Heart left ventricle (tissue), 16 donors: Measurements from ENCODE around the gene FLVCR2. TPM values are rescaled to one million over a fixed set of nuclear protein-coding genes. Genes with fewer than 3 reads are reported as not detected.
A peak's percentile ranks its signal among the peaks of the same experiment; 100 is the strongest.

Experiments
- ATAC-seq, 4 donors: fragments of 200-7000 bp; cut with Tn5 transposase; one replicate each; pipeline ENCODE4 v1.9.1; 2020 to 2022; ENCODE audit warnings: moderate library complexity in 4 of 4, mild to moderate bottlenecking in 3 of 4, moderate number of reproducible peaks in 1 of 4
- DNase-seq, 5 donors: peaks; one replicate each; pipeline ENCODE4 v3.0.0-alpha.2; 2020
- H3K27ac ChIP-seq, 12 donors: fragments of 200-600 bp; sonication (generic) in 4 of 12; one replicate each; pipeline versions ENCODE4 v1.5.0 to v1.8.0; 2016 to 2022; ENCODE audit warnings: mild to moderate bottlenecking in 2 of 12
- H3K27me3 ChIP-seq, 9 donors: fragments of 200-600 bp; sonication (generic) in 2 of 9; one replicate each; pipeline versions ENCODE4 v1.5.1 to v1.8.0; 2016 to 2022; ENCODE audit warnings: mild to moderate bottlenecking in 3 of 9
- H3K36me3 ChIP-seq, 9 donors: fragments of 200-600 bp; sonication (generic) in 2 of 9; one replicate each; pipeline versions ENCODE4 v1.5.0 to v1.8.0; 2018 to 2022; ENCODE audit warnings: mild to moderate bottlenecking in 2 of 9
- H3K4me1 ChIP-seq, 12 donors: fragments of 200-600 bp; sonication (generic) in 4 of 12; one replicate each; pipeline versions ENCODE4 v1.5.0 to v1.8.0; 2016 to 2022; ENCODE audit warnings: mild to moderate bottlenecking in 3 of 12
- H3K4me3 ChIP-seq, 12 donors: fragments of 200-600 bp; sonication (generic) in 4 of 12; one replicate each; pipeline versions ENCODE4 v1.5.0 to v1.8.0; 2017 to 2022; ENCODE audit warnings: mild to moderate bottlenecking in 9 of 12, moderate library complexity in 4 of 12
- H3K9me3 ChIP-seq, 12 donors: fragments of 200-600 bp; sonication (generic) in 4 of 12; one replicate each; pipeline versions ENCODE4 v1.5.0 to v1.8.0; 2016 to 2022; ENCODE audit warnings: mild to moderate bottlenecking in 1 of 12
- POLR2A ChIP-seq, 2 donors: fragments of 450-650 bp; IDR thresholded peaks; one replicate each; pipeline ENCODE4 v1.6.1; 2017; ENCODE audit warnings: antibody characterized with exemption in 2 of 2, mild to moderate bottlenecking in 2 of 2, moderate library complexity in 2 of 2
- WGBS, 4 donors: extraction: QIAGEN DNeasy Blood & Tissue Kit in 2 of 4; methylation state at CpG; one replicate each; pipeline versions ENCODE4 v1.1.5 to v1.1.7; 2013 to 2018; 5-methylcytosine and 5-hydroxymethylcytosine counted together
- intact Hi-C, 10 donors: fragments of 100-400 bp; cut with DNase I; formaldehyde crosslinking; loops; one replicate each; pipeline versions ENCODE4 v1.11.1 to v1.14.2; 2022
- polyA plus RNA-seq, 2 donors: library from polyadenylated mRNA; stranded (reverse); fragments of 200-250 nt; gene quantifications; one replicate each; pipeline ENCODE4 v1.2.3, GENCODE V29; 2013
- total RNA-seq, 9 donors: library from RNA; depleted of rRNA in 2 of 9; stranded (reverse); fragments of >200 nt in 2 of 9; fragmentation: NEBNext Ultra II Directional in 3 of 9; extraction: Animal tissue kit (Norgen Biotek cat#: 25700) in 3 of 9; gene quantifications; one replicate each; pipeline versions ENCODE4 v1.1.0 to v1.2.4, GENCODE V29; 2016 to 2023
- TF ChIP-seq, protein P1 (sequence below), 12 donors: fragments of 200-600 bp; sonication (generic) in 4 of 12; IDR thresholded peaks; one replicate each; pipeline versions ENCODE4 v1.5.0 to v1.8.0; 2018 to 2022; ENCODE audit warnings: antibody characterized with exemption in 12 of 12, mild to moderate bottlenecking in 5 of 12
- donor health status: ischemic (EF 13 %, LVEDD 7.1; RV severe dilation, severe dysfunction).
- donor health status: healthy with polysubstance abuse.
- donor health status: DM: no; HTN: yes; CAD: no.
- donor health status: DM: no; HTN: no; CAD: no.
- donor health status: ischemic (EF 25% LVEDD 6.9; RV normal size, moderate dysfunction).
- donor health status: ischemic (EF 25% LVEDD 5.7; RV mildly dilated, moderate dysfunction).
- donor health status: healthy.
- donor health status: DM: yes; HTN: yes; CAD: no.
- donor health status: ischemic (EF 35%, LVEDD 5.7; RV mildly dilated, moderate dysfunction).
- donor health status: nonischemic (EF 11% LVEDD 7.7; RV severe dilation, severe dysfunction).
- donor health status: DM: yes; HTN: yes; CAD: no.
- donor health status: PGD.
- donor health status: ischemic (EF 29% LVEDD 5.4; RV normal size, mild dysfunction).
- donor health status: nonischemic (EF 23%, LVEDD 6.1; RV moderate dilation, normal function).

Gene FLVCR2
- total and polyA plus RNA-seq, 11 donors, result 0.50 to 11.7 (median 1.6) TPM

- peaks cover 0 to 30% (median 4%) of the 10 kb centered on the region in 12 donors for H3K4me1 ChIP-seq
- no peak for ATAC-seq
- no peaks in the 10 kb centered on the region for H3K9me3 ChIP-seq
- no peaks in the 10 kb centered on the region for H3K36me3 ChIP-seq
- WGBS, 4 donors, result 80 to 97% (median 90%) methylated on average over 3 of the region's 3 CpGs
- no peak overlapping the region for H3K4me3 ChIP-seq
- no peaks in the 10 kb centered on the region for H3K27me3 ChIP-seq
- TF ChIP-seq POLR2A (IDR thresholded peaks at IDR 0.05), result no peak
- TF ChIP-seq, protein P1, sequence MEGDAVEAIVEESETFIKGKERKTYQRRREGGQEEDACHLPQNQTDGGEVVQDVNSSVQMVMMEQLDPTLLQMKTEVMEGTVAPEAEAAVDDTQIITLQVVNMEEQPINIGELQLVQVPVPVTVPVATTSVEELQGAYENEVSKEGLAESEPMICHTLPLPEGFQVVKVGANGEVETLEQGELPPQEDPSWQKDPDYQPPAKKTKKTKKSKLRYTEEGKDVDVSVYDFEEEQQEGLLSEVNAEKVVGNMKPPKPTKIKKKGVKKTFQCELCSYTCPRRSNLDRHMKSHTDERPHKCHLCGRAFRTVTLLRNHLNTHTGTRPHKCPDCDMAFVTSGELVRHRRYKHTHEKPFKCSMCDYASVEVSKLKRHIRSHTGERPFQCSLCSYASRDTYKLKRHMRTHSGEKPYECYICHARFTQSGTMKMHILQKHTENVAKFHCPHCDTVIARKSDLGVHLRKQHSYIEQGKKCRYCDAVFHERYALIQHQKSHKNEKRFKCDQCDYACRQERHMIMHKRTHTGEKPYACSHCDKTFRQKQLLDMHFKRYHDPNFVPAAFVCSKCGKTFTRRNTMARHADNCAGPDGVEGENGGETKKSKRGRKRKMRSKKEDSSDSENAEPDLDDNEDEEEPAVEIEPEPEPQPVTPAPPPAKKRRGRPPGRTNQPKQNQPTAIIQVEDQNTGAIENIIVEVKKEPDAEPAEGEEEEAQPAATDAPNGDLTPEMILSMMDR (IDR thresholded peaks at IDR 0.05), result no peak
- no peak overlapping the region for H3K27ac ChIP-seq
- no peak for DNase-seq
- intact Hi-C loops, result loop anchor here in 1 of 10 donors (5.0 kb wide), 1 partner anchor 33 kb away; no protein-coding TSS in a partner anchor
These were observed 46.6 kb downstream of the FLVCR2 start for GRCh38 chr14:75625034-75625433.

- WGBS, 4 donors, result 93 to 100% (median 95%) methylated on average over 3 of the region's 3 CpGs
- TF ChIP-seq, protein P1 (IDR thresholded peaks at IDR 0.05), result no peak
- TF ChIP-seq POLR2A (IDR thresholded peaks at IDR 0.05), result no peak
- ATAC-seq (no peak), DNase-seq (no peak)
- no peaks in the 10 kb centered on the region for H3K36me3 ChIP-seq
- H3K9me3 ChIP-seq, result no peaks in the 10 kb centered on the region
- peaks cover 0 to 16% (median 0%) of the 10 kb centered on the region in 12 donors for H3K4me1 ChIP-seq
- no peak overlapping the region for H3K27ac ChIP-seq
- intact Hi-C loops, result loop anchor here in 1 of 10 donors (5.0 kb wide), 1 partner anchor 34 kb away; no protein-coding TSS in a partner anchor
- no peaks in the 10 kb centered on the region for H3K27me3 ChIP-seq
- H3K4me3 ChIP-seq, result no peak overlapping the region
These were observed 48.0 kb downstream of the FLVCR2 start for GRCh38 chr14:75626396-75626795.

DNA sequence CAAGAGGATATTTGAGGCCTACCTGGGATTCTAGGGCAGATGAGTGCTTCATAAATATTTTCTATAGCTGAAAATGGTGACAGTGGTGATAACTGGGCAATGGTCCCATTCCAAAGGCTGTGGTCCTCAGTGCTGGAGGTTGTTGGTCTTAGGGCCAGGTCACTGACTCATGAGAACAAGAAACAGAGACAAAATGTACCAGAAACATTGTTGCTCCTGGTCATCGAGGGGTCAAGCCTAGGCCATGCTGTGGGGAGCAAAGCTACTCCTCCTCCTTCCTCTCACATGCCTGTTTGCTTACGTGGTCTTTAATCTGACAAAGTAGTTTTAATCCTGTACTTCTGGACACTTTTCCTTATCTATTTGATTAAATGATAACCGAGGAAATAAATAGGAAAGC lies 48.4 kb downstream of the FLVCR2 start:
- 68 to 85% (median 79%) methylated on average over 3 of the region's 3 CpGs for WGBS, 4 donors
- intact Hi-C loops, result loop anchor here in 1 of 10 donors (5.0 kb wide), 1 partner anchor 35 kb away; no protein-coding TSS in a partner anchor
- Histone ChIP-seq H3K9me3 (no peaks in the 10 kb centered on the region), H3K27ac (peak overlapping the region in 1 of 12 donors; percentile 0), H3K4me1 (peaks cover 0 to 15% (median 0%) of the 10 kb centered on the region in 12 donors), H3K36me3 (no peaks in the 10 kb centered on the region), H3K27me3 (no peaks in the 10 kb centered on the region), H3K4me3 (no peak overlapping the region)
- no peak for ATAC-seq
- TF ChIP-seq POLR2A (IDR thresholded peaks at IDR 0.05), result no peak
- TF ChIP-seq, protein P1 (IDR thresholded peaks at IDR 0.05), result no peak
- no peak for DNase-seq

GRCh38 chr14:75627406-75627805 lies 49.0 kb downstream of the FLVCR2 start:
- intact Hi-C loops, result loop anchor here in 1 of 10 donors (5.0 kb wide), 1 partner anchor 35 kb away; no protein-coding TSS in a partner anchor
- Histone ChIP-seq H3K4me1 (peaks cover 0 to 15% (median 0%) of the 10 kb centered on the region in 12 donors), H3K4me3 (no peak overlapping the region), H3K27me3 (no peaks in the 10 kb centered on the region), H3K27ac (peak overlapping the region in 1 of 12 donors; percentile 0), H3K36me3 (no peaks in the 10 kb centered on the region), H3K9me3 (no peaks in the 10 kb centered on the region)
- TF ChIP-seq POLR2A (IDR thresholded peaks at IDR 0.05), result no peak
- TF ChIP-seq, protein P1 (IDR thresholded peaks at IDR 0.05), result no peak
- ATAC-seq (no peak), DNase-seq (no peak)
- WGBS, 4 donors, result 81 to 96% (median 86%) methylated on average over 4 of the region's 4 CpGs
